ENCODE measurements around the gene CTNND2.

- no peak for TF ChIP-seq CTCF (IDR thresholded peaks at IDR 0.05)
- no peak for TF ChIP-seq EZH2phosphoT487 (IDR thresholded peaks at IDR 0.05)
- no peak for TF ChIP-seq EZH2 (IDR thresholded peaks at IDR 0.05)
Observed at GRCh38 chr5:11222169-11222568, 682.1 kb downstream of the CTNND2 start.
